ENCODE measurements around the gene TMC8. TPM values are rescaled to one million over a fixed set of nuclear protein-coding genes. Genes with fewer than 3 reads are reported as not detected.
"Not testable (repeated sequence)": the region's sequence is repeated elsewhere in the genome, so short reads cannot be mapped to it uniquely, and the experiment has no call there.

Gene TMC8
- total and polyA plus RNA-seq, 8 donors: 0.51 to 6.0 (median 2.2) TPM

DNA sequence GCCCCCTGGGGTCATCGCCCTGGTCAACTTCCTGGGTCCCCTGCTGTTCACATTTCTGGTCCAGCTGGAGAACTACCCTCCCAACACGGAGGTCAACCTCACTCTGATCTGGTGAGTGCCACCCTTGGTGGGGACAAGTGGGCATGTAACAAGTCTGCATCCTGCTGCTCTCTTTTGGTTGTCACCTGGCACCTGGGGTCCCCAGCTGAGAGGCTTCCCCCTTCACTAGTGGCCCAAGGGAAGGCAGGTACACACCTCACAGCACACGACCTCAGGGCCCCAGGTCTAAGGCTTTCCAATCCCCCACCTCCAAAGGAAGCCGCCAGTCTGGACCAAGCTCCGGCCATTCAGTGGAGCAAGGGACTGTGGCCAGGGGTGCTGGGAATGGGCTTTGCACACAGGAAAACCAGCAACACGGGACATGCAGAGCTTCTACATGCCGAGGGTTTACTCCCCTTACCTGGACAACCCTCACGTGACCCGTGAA is 4.4 kb downstream of the TMC8 start:
- Histone ChIP-seq H3K27me3 (no peaks in the 10 kb centered on the region), H3K4me1 (no peaks in the 10 kb centered on the region), H3K4me3 (no peak overlapping the region), H3K9me3 (no peaks in the 10 kb centered on the region), H3K27ac (no peak overlapping the region), H3K36me3 (no peaks in the 10 kb centered on the region)
- FAIRE-seq: no peak
- TF ChIP-seq, protein P1, sequence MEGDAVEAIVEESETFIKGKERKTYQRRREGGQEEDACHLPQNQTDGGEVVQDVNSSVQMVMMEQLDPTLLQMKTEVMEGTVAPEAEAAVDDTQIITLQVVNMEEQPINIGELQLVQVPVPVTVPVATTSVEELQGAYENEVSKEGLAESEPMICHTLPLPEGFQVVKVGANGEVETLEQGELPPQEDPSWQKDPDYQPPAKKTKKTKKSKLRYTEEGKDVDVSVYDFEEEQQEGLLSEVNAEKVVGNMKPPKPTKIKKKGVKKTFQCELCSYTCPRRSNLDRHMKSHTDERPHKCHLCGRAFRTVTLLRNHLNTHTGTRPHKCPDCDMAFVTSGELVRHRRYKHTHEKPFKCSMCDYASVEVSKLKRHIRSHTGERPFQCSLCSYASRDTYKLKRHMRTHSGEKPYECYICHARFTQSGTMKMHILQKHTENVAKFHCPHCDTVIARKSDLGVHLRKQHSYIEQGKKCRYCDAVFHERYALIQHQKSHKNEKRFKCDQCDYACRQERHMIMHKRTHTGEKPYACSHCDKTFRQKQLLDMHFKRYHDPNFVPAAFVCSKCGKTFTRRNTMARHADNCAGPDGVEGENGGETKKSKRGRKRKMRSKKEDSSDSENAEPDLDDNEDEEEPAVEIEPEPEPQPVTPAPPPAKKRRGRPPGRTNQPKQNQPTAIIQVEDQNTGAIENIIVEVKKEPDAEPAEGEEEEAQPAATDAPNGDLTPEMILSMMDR (IDR thresholded peaks at IDR 0.05): no peak
- intact Hi-C loops (cut with DNase I): no loop called here
- WGBS, 2 donors: 65 to 69% methylated on average over 9 of the region's 9 CpGs
- no peak for ATAC-seq
- DNase-seq: no peak

DNA sequence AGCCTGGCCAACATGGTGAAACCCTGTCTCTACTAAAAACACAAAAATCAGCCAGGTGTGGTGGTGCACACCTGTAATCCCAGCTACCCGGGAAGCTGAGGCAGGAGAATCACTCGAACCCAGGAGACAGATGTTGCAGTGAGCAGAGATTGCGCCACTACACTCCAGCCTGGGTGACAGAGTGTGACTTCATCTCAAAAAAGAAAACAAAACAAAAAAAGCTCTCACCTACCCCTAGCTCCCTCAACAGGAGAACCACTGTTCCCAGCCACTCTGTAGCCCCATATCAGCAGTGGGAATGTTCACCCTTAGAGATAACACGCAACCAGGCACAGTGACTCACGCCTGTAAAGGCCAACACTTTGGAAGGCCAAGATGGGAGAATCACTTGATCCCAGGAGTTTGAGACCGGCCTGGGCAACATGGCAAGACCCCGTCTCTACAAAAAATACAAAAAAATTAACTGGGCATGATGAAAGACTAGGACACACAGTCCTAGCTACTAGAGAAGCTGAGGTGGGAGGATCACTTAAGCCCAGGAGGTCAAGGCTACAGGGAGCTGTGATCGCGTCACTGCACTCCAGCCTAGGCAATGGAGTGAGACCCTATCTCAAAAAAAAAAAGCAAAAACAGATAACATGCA is 5.4 kb downstream of the TMC8 start:
- Histone ChIP-seq H3K4me3 (no peak overlapping the region), H3K36me3 (no peaks in the 10 kb centered on the region), H3K9me3 (no peaks in the 10 kb centered on the region), H3K27ac (no peak overlapping the region), H3K27me3 (no peaks in the 10 kb centered on the region), H3K4me1 (peaks cover 0 to 4% (median 0%) of the 10 kb centered on the region in 3 donors)
- no peak for FAIRE-seq
- no peak for ATAC-seq
- 88 to 90% methylated on average over 9 of the region's 9 CpGs for WGBS, 2 donors
- intact Hi-C loops (cut with DNase I): no loop called here
- TF ChIP-seq, protein P1 (IDR thresholded peaks at IDR 0.05): no peak
- no peak for DNase-seq

DNA sequence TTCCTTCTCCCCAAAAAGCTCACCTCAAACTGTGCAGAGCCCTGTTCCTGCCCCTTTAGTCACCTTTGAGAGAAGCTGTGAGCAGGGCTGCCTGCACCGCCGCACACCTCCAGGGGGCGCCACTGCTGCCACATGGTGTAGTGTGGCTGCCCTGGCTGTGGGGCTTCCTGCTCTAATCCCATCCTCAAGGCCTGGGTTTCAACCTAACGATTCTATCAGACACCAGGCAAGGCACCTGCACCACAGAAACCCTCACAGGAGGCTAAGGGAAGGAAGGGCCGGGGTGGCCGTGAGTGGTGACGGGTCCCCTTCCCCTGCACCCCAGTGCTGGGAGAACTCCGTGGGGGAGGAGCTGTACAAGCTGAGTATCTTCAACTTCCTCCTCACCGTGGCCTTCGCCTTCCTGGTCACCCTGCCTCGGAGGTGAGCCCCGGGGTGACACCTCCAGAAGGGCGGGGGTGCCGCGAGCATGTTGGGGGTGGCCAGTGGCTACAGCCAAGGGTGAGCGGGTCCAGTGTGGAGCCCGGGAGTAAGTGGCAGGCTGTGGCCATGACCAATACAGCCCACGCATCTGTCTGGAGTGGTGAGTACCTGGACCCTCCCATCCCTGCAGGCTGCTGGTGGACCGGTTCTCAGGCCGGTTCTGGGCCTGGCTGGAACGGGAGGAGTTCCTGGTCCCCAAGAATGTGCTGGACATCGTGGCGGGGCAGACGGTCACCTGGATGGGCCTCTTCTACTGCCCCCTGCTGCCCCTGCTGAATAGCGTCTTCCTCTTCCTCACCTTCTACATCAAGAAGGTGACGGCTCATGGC is 7.0 kb downstream of the TMC8 start:
- DNase-seq (peak in 5 of 6 donors; percentile 22 to 69 (median 36)), ATAC-seq (no peak), FAIRE-seq (no peak)
- H3K4me3 ChIP-seq: no peak overlapping the region
- no peaks in the 10 kb centered on the region for H3K27me3 ChIP-seq
- H3K36me3 ChIP-seq: no peaks in the 10 kb centered on the region
- TF ChIP-seq, protein P1 (IDR thresholded peaks at IDR 0.05): no peak
- no peaks in the 10 kb centered on the region for H3K9me3 ChIP-seq
- H3K27ac ChIP-seq: no peak overlapping the region
- 57 to 66% methylated on average over 26 of the region's 26 CpGs for WGBS, 2 donors
- H3K4me1 ChIP-seq: peaks cover 0 to 18% (median 0%) of the 10 kb centered on the region in 3 donors
- intact Hi-C loops (cut with DNase I): no loop called here

DNA sequence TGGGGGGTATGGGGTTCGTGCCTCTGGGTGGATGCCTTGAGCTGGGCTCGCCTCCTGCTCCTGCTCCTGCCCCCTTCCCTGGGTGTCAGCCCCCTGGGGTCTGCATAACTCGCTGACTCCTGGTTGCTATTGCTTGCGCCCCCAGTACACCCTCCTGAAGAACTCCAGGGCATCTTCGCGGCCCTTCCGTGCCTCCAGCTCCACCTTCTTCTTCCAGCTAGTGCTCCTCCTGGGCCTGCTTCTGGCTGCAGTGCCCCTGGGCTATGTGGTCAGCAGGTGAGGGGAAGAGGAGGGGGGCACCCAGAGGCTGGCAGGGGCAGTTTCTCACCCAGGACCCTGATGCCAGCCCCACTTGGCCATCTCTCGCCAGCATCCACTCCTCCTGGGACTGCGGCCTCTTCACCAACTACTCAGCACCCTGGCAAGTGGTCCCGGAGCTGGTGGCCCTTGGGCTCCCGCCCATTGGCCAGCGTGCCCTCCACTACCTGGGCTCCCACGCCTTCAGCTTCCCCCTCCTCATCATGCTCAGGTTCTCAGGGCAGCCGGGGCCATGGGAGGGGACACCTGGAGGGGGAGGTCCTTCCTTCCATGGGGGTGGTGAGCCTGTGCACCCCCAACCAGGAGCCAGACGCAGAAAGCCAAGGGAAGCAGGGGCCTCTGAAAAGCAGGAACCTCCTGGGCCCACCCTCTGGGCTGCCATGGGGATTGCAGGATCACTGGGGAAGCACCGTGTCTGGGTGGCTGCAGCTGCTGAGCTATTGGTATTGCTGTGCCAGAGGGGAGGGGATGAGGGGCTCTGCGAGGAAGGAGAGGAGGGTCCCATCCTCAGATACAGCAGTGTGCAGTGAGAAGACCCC is 7.9 kb downstream of the TMC8 start:
- Histone ChIP-seq H3K27ac (no peak overlapping the region), H3K4me3 (no peak overlapping the region), H3K9me3 (no peaks in the 10 kb centered on the region), H3K4me1 (peaks cover 1 to 20% (median 2%) of the 10 kb centered on the region in 3 donors), H3K27me3 (no peaks in the 10 kb centered on the region), H3K36me3 (no peaks in the 10 kb centered on the region)
- TF ChIP-seq, protein P1 (IDR thresholded peaks at IDR 0.05): no peak
- 78 to 87% methylated on average over 16 to 17 of the region's 17 CpGs for WGBS, 2 donors
- intact Hi-C loops (cut with DNase I): no loop called here
- no peak for FAIRE-seq
- ATAC-seq: no peak
- DNase-seq: peak in 1 of 6 donors; percentile 37

DNA sequence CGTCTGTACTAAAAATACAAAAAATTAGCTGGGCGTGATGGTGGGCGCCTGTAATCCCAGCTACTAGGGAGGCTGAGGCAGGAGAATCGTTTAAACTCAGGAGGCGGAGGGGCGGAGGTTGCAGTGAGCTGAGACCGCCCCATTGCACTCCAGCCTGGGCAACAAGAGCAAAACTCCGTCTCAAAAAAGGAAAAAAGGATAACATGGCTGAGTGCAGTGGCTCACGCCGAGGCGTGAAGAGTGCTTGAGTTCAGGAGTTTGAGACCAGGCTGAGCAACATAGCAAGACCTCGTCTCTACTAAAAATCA is 9.2 kb downstream of the TMC8 start:
- H3K4me3 ChIP-seq; ATAC-seq; DNase-seq; H3K36me3 ChIP-seq; FAIRE-seq; intact Hi-C loops (cut with DNase I); H3K9me3 ChIP-seq; H3K27me3 ChIP-seq; H3K27ac ChIP-seq: not testable (repeated sequence)
- peaks cover 13 to 34% (median 16%) of the 10 kb centered on the region in 3 donors for H3K4me1 ChIP-seq
- 87 to 88% methylated on average over 12 of the region's 12 CpGs for WGBS, 2 donors

All from pancreas (tissue), 10 donors.